Right forelimb (tissue), 1 donor: ENCODE data around the gene UBE2Q2.
"Not testable (repeated sequence)": the region's sequence is repeated elsewhere in the genome, so short reads cannot be mapped to it uniquely, and the experiment has no call there.

Source experiments
- DNase-seq: peaks from one replicate; pipeline ENCODE4 v3.0.0-alpha.2; 2018

The UBE2Q2 gene

GRCh38 chr15:75842722-75843677 lies at the start of gene UBE2Q2:
Gene UBE2Q2, plus strand, starts transcription at chr15:75843447. Its CDS starts 220 bp downstream, at chr15:75843667.
- peak; percentile 88 for DNase-seq

- DNase-seq = no peak
Measured at GRCh38 chr15:75796321-75796720, 46.9 kb upstream of the UBE2Q2 start.

DNA sequence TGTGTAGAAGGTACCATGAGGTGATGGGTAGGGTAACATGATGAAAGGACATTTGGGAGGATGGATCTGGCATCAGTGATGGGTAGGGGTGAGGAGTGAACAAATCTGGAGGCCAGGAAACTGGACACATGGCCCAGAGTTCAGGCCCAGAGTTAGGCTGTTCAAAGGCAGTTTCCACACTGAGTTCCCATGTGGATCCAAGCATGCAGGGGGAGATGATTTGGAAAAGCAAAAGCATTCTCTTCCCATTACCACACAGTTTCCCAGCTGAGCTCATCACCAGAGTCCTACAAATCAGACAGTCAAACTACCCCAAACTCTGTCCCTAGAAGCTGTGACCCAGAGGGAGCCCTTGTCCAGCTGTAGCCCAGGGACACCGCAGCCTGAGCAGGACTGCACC lies 46.1 kb upstream of the UBE2Q2 start:
- not testable (repeated sequence) for DNase-seq

GRCh38 chr15:75799190-75799589 lies 44.1 kb upstream of the UBE2Q2 start:
- no peak for DNase-seq

DNA sequence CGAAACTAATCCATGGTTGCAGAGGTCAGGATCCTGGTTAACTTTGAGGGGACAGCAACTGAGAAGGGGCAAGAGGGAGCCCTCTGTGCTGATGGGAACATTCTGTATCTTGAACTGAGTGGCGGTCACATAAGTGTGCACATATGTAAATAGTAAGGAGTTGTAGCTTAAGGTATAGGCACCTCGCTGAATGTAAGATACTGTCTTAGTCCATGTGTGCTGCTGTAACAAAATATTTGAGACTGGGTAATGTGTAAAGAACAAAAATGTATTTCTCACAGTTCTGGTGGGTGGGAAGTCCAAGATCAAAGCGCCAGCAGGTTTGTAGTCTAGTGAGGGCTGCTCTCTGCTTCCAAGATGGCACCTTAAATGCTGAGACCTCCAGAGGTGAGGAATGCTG lies 42.8 kb upstream of the UBE2Q2 start:
- DNase-seq = not testable (repeated sequence)

GRCh38 chr15:75801859-75802593 lies 41.2 kb upstream of the UBE2Q2 start:
- peak; percentile 91 for DNase-seq

- not testable (repeated sequence) for DNase-seq
Measured at GRCh38 chr15:75807486-75807885, 35.8 kb upstream of the UBE2Q2 start.

DNA sequence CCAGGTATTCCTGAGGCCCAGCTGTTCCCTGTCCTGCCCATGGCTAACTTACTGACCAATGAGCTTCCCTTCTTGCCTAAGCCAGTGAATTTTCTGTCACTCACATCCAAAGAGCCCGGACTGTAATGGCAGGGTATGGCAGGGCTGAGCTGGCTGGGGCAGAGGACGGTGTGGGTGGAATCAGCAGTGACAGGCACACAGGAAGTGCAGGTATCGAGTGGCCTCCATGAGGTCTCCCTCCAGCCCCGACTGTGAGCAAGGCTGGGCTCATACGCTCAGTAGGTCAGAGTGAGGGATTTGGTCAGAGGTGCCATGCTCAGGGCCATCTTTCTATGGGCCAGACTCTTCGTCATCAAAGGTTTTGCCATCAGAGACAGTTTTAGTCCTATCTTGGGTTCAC lies 35.2 kb upstream of the UBE2Q2 start:
- not testable (repeated sequence) for DNase-seq

DNA sequence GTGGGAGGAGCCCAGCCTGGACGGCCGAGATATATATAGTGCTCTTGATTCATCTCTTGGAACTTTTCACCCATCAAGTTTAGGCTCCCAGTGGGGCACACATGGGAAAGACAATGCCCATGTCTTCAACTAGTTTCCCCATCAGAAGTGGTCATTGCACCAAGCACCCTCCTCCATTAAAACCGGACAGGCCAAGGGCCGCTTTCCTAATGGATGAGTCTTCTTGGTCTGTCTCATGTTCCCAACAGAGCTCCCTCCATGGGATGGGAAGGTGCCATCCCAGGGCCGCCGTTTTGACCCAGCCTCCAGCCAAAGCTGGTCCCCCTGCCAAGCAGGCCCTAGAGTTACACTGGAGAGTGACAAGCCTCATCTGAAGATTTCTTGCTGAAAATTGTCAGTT lies 34.7 kb upstream of the UBE2Q2 start:
- DNase-seq = no peak

GRCh38 chr15:75809986-75810750 lies 33.1 kb upstream of the UBE2Q2 start:
- DNase-seq = no peak

- no peak for DNase-seq
Measured at GRCh38 chr15:75810874-75811498, 32.3 kb upstream of the UBE2Q2 start.

GRCh38 chr15:75811626-75812025 lies 31.6 kb upstream of the UBE2Q2 start:
- DNase-seq = no peak

DNA sequence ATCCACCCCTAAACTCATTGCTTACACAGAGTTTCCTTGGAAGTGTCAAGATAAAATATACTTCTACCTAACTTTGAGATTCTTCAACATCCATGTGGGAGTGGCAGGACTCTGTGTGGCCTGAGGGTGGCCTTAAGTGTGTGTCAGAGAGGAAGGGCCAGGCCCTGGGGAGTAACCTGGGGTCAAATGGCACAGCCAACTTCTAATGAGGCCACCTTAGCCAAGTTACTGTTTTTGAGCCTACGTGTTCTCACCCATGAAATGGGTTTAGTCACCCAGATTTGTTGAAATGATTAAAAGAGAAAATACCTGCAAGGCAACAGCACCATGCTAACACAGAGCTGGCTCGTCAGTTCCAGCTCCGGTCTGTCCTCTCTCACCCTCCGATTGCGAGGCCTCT lies 28.5 kb upstream of the UBE2Q2 start:
- DNase-seq = no peak

GRCh38 chr15:75815811-75816719 lies 27.2 kb upstream of the UBE2Q2 start:
- DNase-seq = no peak

DNA sequence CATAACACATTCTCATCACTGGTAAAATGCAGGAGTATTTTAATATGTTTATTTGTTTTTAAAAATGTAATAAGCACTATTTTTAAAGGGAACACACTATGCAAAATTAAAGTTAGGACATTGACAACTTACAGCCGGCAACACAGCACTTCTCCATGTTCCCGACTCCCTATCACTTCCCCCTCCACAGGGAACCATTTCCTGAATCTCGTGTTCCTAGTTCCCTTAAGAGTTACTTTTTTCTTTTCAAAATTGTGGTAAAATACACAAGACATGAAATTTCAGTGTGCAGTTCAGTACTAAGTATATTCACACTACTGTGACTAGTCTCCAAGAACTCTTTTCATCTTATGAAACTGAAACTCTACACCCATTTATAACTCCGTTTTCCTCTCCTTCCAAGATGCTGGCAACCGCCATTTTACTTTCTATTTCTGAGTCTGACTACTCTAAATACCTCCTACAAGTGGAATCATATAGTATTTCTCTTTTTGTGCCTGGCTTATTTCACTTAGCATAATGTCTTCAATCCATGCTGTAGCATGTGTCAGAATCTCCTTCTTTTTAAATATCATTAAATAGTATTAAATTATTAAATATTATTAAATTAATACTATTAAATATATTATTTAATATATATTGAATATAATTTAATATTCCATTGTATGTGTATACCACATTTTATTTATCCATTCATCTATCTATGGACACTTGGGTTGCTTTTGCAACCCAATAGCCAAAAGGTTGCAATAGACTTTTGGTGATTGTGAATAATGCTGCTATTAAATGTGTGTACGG lies 25.9 kb upstream of the UBE2Q2 start:
- no peak for DNase-seq

DNA sequence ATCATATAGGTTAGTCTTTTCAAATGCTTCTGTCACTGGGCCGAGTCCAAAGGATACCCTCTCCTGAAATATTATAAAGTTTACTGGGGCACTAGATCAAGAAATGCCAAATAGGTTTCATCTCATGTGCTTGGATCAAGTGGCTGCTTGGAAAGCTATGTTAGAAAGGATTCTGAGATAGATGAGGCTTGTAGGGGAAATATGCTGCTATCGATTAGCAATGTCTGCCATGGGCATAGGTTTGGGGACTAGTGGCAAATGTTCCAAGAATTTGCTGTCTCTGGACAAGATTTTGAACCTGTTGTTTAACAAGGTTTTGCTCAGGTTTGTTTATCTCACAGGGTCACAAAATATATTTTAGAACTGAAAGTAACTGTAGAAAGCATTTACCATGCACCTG lies 23.0 kb upstream of the UBE2Q2 start:
- DNase-seq = no peak

DNA sequence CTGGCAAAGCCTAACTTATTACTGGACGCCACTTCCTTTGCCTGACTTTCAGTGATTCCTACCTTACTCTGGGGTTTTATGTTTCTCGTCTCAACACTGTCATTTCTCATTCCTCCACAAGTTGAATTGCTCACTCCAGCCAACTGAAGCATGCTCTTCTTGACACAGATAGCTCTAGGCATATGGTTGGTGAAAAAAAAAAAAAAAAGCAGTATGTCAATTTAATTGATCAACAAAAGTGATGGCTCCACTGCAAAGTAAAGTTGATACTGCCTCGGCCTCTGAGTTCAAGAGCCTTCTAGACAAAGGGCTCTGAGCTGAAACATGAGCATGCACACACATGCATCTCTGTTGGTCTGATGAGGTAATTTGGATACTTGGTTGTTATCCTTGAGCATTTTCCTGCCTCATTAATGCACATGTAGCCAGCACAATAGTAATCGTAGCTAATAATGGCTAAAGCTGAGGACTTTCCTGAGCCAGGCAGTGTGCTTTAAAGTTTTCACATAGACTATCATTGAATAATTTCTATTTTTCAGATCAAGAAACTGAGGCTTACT lies 21.4 kb upstream of the UBE2Q2 start:
- DNase-seq = no peak

- DNase-seq = no peak
Measured at GRCh38 chr15:75822685-75823278, 20.5 kb upstream of the UBE2Q2 start.

DNA sequence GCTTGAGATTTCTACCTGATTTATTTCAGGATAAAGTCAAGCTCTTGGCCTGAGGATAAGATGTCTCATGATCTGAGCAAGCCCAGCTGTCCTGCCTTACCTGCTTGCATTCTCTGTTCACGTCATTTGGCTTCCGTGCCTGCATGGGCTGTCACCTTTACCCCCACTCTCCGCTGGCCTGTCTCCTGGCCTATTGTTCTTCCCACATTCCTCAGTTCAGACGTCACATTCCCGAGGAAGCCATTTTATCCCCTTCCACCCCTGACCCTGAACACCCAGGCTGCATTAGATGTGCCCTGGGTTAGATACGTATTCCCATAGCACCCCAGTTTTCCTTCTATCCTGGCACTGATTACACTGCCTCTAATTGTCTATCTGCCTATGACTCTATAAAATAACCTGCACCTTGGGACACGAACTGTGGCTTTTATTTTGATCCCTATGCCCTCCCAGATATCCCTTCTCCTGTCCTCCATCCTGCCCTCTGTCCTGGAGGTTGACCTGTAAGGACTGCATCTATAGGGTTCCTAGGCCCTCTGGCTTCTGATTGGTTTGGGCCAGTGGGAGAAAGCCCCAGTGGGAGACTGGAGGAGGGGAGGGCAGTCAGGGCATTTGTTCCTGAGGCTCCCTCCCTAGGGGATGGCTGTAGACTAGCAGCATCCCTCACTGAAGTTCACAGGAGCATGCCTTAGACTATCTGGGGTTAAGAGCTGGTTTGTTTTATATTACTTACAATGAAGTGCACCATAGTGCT lies 19.2 kb upstream of the UBE2Q2 start:
- DNase-seq = no peak
